HCT116 (cell line): ENCODE results near the gene NINJ2. TPM values are rescaled to one million over a fixed set of nuclear protein-coding genes. Genes with fewer than 3 reads are reported as not detected.
"Not testable (repeated sequence)": the region's sequence is repeated elsewhere in the genome, so short reads cannot be mapped to it uniquely, and the experiment has no call there.

Source experiments
- ATAC-seq: fragments of 200-7000 bp; cut with Tn5 transposase; 2 replicates; pipeline ENCODE4 v1.9.1; 2020; ENCODE audit warnings: mild to moderate bottlenecking, moderate library complexity
- BruUV-seq: library from RNA; stranded (reverse); fragments of 400-500 nt; replicated peaks from 2 replicates; lab custom pipeline; 2021; lab: Mats Ljungman, UMichigan
- CTCF ChIA-PET: fragments of 300-600 bp; sonication (Branson Sonifier 250); formaldehyde crosslinking; loops from one replicate; lab custom pipeline; 2021; ENCODE audit warnings: antibody characterized with exemption; lab: Charles Lee
- POLR2A ChIA-PET: fragments of 300-600, 350-600 bp; sonication (Branson Sonifier 250); formaldehyde crosslinking; loops from one replicate; lab custom pipeline; 2021; ENCODE audit warnings: antibody characterized with exemption; lab: Charles Lee
- RAD21 ChIA-PET, 2 experiments: fragments of 300-600 bp; sonication (Branson Sonifier 250); formaldehyde crosslinking; loops; one replicate each; lab custom pipeline; 2023; ENCODE audit warnings: low total read pairs in 2 of 2; ENCODE audit not compliant: uncharacterized antibody in 2 of 2, unreplicated experiment in 2 of 2, low non-redundant PET in 1 of 2; lab: Charles Lee
- DNase-seq: peaks from one replicate; pipeline ENCODE4 v3.0.0-alpha.2; 2010; ENCODE audit warnings: low read depth, low spot score
- H2AFZ ChIP-seq: fragments of 200-600 bp; shearing (Covaris generic), sonication (generic); 2 replicates; pipeline ENCODE4 v1.6.1; 2017; ENCODE audit warnings: low read depth, mixed run types, mixed read lengths, antibody characterized with exemption, low read length; ENCODE audit not compliant: poor library complexity, severe bottlenecking
- H3K27ac ChIP-seq: 2 replicates; pipeline ENCODE4 v1.5.1; 2012; ENCODE audit warnings: low read depth, low read length
- H3K27me3 ChIP-seq: fragments of 200-600 bp; sonication (generic); 2 replicates; pipeline ENCODE4 v1.6.1; 2016; ENCODE audit warnings: mixed run types, low read length, mixed read lengths; ENCODE audit not compliant: insufficient read depth
- H3K36me3 ChIP-seq, 2 experiments: fragments of 200-500 bp in 1 of 2; fragments of 200-600 bp in 1 of 2; sonication (Bioruptor generic) in 1 of 2; sonication (generic) in 1 of 2; 2 replicates each; pipeline versions ENCODE4 v1.5.1 to v1.6.1; 2014 to 2016; ENCODE audit warnings: low read length in 2 of 2, inconsistent platforms in 1 of 2, mixed read lengths in 1 of 2, mixed run types in 1 of 2; ENCODE audit not compliant: insufficient read depth in 2 of 2, control insufficient read depth in 1 of 2
- H3K4me1 ChIP-seq, 2 experiments: fragments of 200-600 bp in 1 of 2; sonication (generic) in 1 of 2; 2 replicates each; pipeline versions ENCODE4 v1.5.1 to v1.6.1; 2012 to 2017; ENCODE audit warnings: low read length in 2 of 2, inconsistent platforms in 1 of 2, mild to moderate bottlenecking in 1 of 2, mixed read lengths in 1 of 2, mixed run types in 1 of 2, moderate library complexity in 1 of 2; ENCODE audit not compliant: insufficient read depth in 2 of 2, control insufficient read depth in 1 of 2
- H3K4me2 ChIP-seq: fragments of 200-600 bp; sonication (generic); 2 replicates; pipeline ENCODE4 v1.6.1; 2017; ENCODE audit warnings: mixed run types, low read length, mixed read lengths
- H3K4me3 ChIP-seq, 2 experiments: fragments of 200-600 bp in 1 of 2; sonication (generic) in 1 of 2; replicated peaks in 1 of 2; 2 replicates each; pipeline ENCODE4 v1.5.1; 2011 to 2016; ENCODE audit warnings: low read length in 2 of 2, control low read depth in 1 of 2, low read depth in 1 of 2, mild to moderate bottlenecking in 1 of 2, mixed read lengths in 1 of 2, mixed run types in 1 of 2
- H3K79me2 ChIP-seq: fragments of 200-600 bp; sonication (generic); 2 replicates; pipeline ENCODE4 v1.6.1; 2017; ENCODE audit warnings: mild to moderate bottlenecking, mixed run types, low read length, moderate library complexity, mixed read lengths; ENCODE audit not compliant: insufficient read depth
- H3K9ac ChIP-seq: fragments of 200-600 bp; sonication (generic); 2 replicates; pipeline ENCODE4 v1.6.1; 2016; ENCODE audit warnings: low read length, mixed read lengths
- H3K9me2 ChIP-seq: fragments of 200-600 bp; sonication (generic), shearing (Covaris generic); 2 replicates; pipeline ENCODE4 v1.6.1; 2017; ENCODE audit warnings: mixed run types, mild to moderate bottlenecking, moderate library complexity; ENCODE audit not compliant: insufficient read depth
- H3K9me3 ChIP-seq, 2 experiments: fragments of 200-500 bp in 1 of 2; fragments of 200-600 bp in 1 of 2; sonication (Bioruptor generic) in 1 of 2; sonication (generic) in 1 of 2; 2 replicates each; pipeline ENCODE4 v1.6.1; 2014 to 2017; ENCODE audit warnings: low read length in 2 of 2, mixed read lengths in 2 of 2, inconsistent platforms in 1 of 2, low read depth in 1 of 2, mild to moderate bottlenecking in 1 of 2, mixed run types in 1 of 2, moderate library complexity in 1 of 2; ENCODE audit not compliant: control insufficient read depth in 1 of 2, insufficient read depth in 1 of 2
- H4K20me1 ChIP-seq: fragments of 200-600 bp; sonication (generic), shearing (Covaris generic); 2 replicates; pipeline ENCODE4 v1.6.1; 2017; ENCODE audit warnings: mixed run types, mild to moderate bottlenecking, moderate library complexity; ENCODE audit not compliant: insufficient read depth
- ATF3 ChIP-seq: IDR thresholded peaks from 2 replicates; pipeline ENCODE4 v1.6.1; 2012
- CEBPB ChIP-seq: IDR thresholded peaks from 2 replicates; pipeline ENCODE4 v1.6.1; 2012; ENCODE audit warnings: low read depth
- ELF1 ChIP-seq: IDR thresholded peaks from 2 replicates; pipeline ENCODE4 v1.6.1; 2012; ENCODE audit warnings: low read depth, borderline replicate concordance
- EZH2 ChIP-seq: fragments of 200-600 bp; sonication (generic); IDR thresholded peaks from 2 replicates; pipeline ENCODE4 v1.6.1; 2017; ENCODE audit warnings: antibody characterized with exemption, mixed run types
- EZH2phosphoT487 ChIP-seq: fragments of 200-600 bp; IDR thresholded peaks from 2 replicates; pipeline ENCODE4 v1.6.1; 2018; ENCODE audit warnings: antibody characterized with exemption, borderline replicate concordance
- FOSL1 ChIP-seq: IDR thresholded peaks from 2 replicates; pipeline ENCODE4 v1.6.1; 2012; ENCODE audit warnings: low read depth
- POLR2A ChIP-seq: IDR thresholded peaks from 2 replicates; pipeline ENCODE4 v1.7.0; 2011; ENCODE audit warnings: borderline replicate concordance; ENCODE audit not compliant: insufficient read depth, insufficient read length; ENCODE audit errors: extremely low read depth
- REST ChIP-seq: IDR thresholded peaks from 2 replicates; pipeline ENCODE4 v1.6.1; 2012; ENCODE audit warnings: low read depth
- SP1 ChIP-seq: IDR thresholded peaks from 2 replicates; pipeline ENCODE4 v1.6.1; 2012; ENCODE audit warnings: low read depth
- SRF ChIP-seq: IDR thresholded peaks from 2 replicates; pipeline ENCODE4 v1.6.1; 2012; ENCODE audit warnings: low read depth
- ZBTB33 ChIP-seq: IDR thresholded peaks from 2 replicates; pipeline ENCODE4 v1.6.1; 2011; ENCODE audit warnings: mild to moderate bottlenecking, low read length, moderate library complexity; ENCODE audit not compliant: insufficient replicate concordance; ENCODE audit errors: extremely low read depth
- ZNF274 ChIP-seq: fragments of 200-500 bp; sonication (Bioruptor generic); IDR thresholded peaks from 2 replicates; pipeline ENCODE4 v1.6.1; 2014; ENCODE audit warnings: mild to moderate bottlenecking, low read depth, low read length, inconsistent platforms
- intact Hi-C: fragments of 100-400 bp; cut with micrococcal nuclease; formaldehyde crosslinking; loops from 2 replicates; pipeline ENCODE4 v1.10.0; 2022
- total RNA-seq: library from RNA; stranded (reverse); gene quantifications from one replicate; pipeline ENCODE4 v1.2.1, GENCODE V29; 2021; ENCODE audit not compliant: unreplicated experiment

The NINJ2 gene
- total RNA-seq, 1 experiment from 2014 or later = not detected

- CTCF ChIA-PET, H3K4me3 ChIP-seq, H2AFZ ChIP-seq, ATAC-seq, RAD21 ChIA-PET, H3K9me3 ChIP-seq, DNase-seq, H3K79me2 ChIP-seq, H3K9me2 ChIP-seq, H3K4me2 ChIP-seq, H3K27me3 ChIP-seq, BruUV-seq, H3K36me3 ChIP-seq, POLR2A ChIA-PET, H4K20me1 ChIP-seq, H3K27ac ChIP-seq, H3K9ac ChIP-seq: not testable (repeated sequence)
- intact Hi-C loops = loop anchor here (5.0 kb wide), 1 partner anchor 111 kb away; the partner anchor contains the start of gene WNK1
- H3K4me1 ChIP-seq = peaks cover 10 to 43% of the 10 kb centered on the region in 2 experiments
Measured at GRCh38 chr12:641321-641720, 21.9 kb downstream of the NINJ2 start.

- no peaks in the 10 kb centered on the region for H3K9me3 ChIP-seq
- POLR2A ChIA-PET = no interaction called here
- H3K79me2 ChIP-seq = no peaks in the 10 kb centered on the region
- ATAC-seq (no peak), DNase-seq (no peak)
- H2AFZ ChIP-seq = no peak overlapping the region
- TF ChIP-seq SRF = no peak
- no peak for TF ChIP-seq ZNF274
- no peak for TF ChIP-seq ATF3
- TF ChIP-seq POLR2A = no peak
- TF ChIP-seq EZH2 = no peak
- TF ChIP-seq ELF1 = no peak
- no peak for TF ChIP-seq ZBTB33
- TF ChIP-seq FOSL1 = no peak
- TF ChIP-seq REST = no peak
- no peak for TF ChIP-seq EZH2phosphoT487
- no peak for TF ChIP-seq SP1
- TF ChIP-seq CEBPB = no peak
- H4K20me1 ChIP-seq = no peaks in the 10 kb centered on the region
- no peaks in the 10 kb centered on the region for H3K36me3 ChIP-seq
- H3K9ac ChIP-seq = no peak overlapping the region
- no peaks in the 10 kb centered on the region for H3K9me2 ChIP-seq
- H3K4me3 ChIP-seq = no peak overlapping the region
- CTCF ChIA-PET = no interaction called here
- no TSS peak for BruUV-seq
- no peaks in the 10 kb centered on the region for H3K27me3 ChIP-seq
- no peak overlapping the region for H3K27ac ChIP-seq
- RAD21 ChIA-PET = no interaction called here
- intact Hi-C loops = loop anchor here (5.0 kb wide), 1 partner anchor 112 kb away; the partner anchor contains the start of gene WNK1
- H3K4me2 ChIP-seq = no peak overlapping the region
- H3K4me1 ChIP-seq = peaks cover 8 to 38% of the 10 kb centered on the region in 2 experiments
Measured at GRCh38 chr12:640773-641172, 22.5 kb downstream of the NINJ2 start.
